SH-SY5Y (cell line): ENCODE data around the gene BCO2.

Experiments
- GATA2 ChIP-seq: IDR thresholded peaks from 2 replicates; pipeline ENCODE4 v1.6.1; 2011; ENCODE audit warnings: mild to moderate bottlenecking, low read depth, low read length
- GATA3 ChIP-seq: IDR thresholded peaks from 2 replicates; pipeline ENCODE4 v1.6.1; 2011; ENCODE audit warnings: low read depth, mild to moderate bottlenecking, low read length, moderate library complexity

DNA sequence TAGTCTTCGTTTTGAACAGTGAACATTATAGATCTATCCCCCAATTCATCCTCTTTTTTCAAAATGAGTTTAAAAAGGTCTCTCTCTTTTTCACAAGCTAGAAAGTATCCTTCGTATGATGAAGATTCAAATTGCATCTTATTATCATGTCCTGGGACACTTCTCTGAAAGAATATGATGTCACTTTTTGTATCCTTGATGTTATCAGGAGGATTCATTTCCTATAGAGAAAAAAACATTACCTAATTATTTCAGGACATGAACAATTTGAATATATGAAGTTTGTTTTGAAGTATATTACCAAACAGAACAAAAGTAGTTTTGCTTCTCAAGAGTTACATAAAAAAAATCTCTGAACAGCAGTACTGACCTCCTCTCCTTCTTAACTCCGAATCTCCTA is 31.7 kb upstream of the BCO2 start:
- TF ChIP-seq GATA2 (no peak), GATA3 (no peak)
